ENCODE measurements around the gene RAF1. TPM values are rescaled to one million over a fixed set of nuclear protein-coding genes. Genes with fewer than 3 reads are reported as not detected.

RAF1 gene
- total RNA-seq, 1 experiment from 2014 or later, result 101 TPM

GRCh38 chr3:12566976-12567375, 96.9 kb downstream of the RAF1 start:
- no peaks in the 10 kb centered on the region for H3K9me3 Mint-ChIP-seq
- no peak overlapping the region for H3K27ac Mint-ChIP-seq
- H3K36me3 Mint-ChIP-seq, result peaks cover 26% of the 10 kb centered on the region
- CTCF ChIA-PET, result no interaction called here
- no peak for DNase-seq (ENCODE audit: low spot score)
- TF ChIP-seq MYBL2 (CRISPR knock-in tag; IDR thresholded peaks at IDR 0.05) (no peak), JUN (CRISPR knock-in tag; IDR thresholded peaks at IDR 0.05) (no peak), E2F5 (CRISPR knock-in tag; IDR thresholded peaks at IDR 0.05) (no peak), ZNF423 (CRISPR knock-in tag; IDR thresholded peaks at IDR 0.05) (no peak), ZNF396 (CRISPR knock-in tag; IDR thresholded peaks at IDR 0.05; ENCODE audit: borderline replicate concordance) (no peak), MXD4 (CRISPR knock-in tag; IDR thresholded peaks at IDR 0.05; ENCODE audit: borderline replicate concordance) (no peak), FOXK1 (CRISPR knock-in tag; IDR thresholded peaks at IDR 0.05) (no peak), EMX1 (CRISPR knock-in tag; IDR thresholded peaks at IDR 0.05) (no peak), ETV6 (CRISPR knock-in tag; IDR thresholded peaks at IDR 0.05) (no peak), ERG (CRISPR knock-in tag; IDR thresholded peaks at IDR 0.05) (no peak), PREB (CRISPR knock-in tag; IDR thresholded peaks at IDR 0.05; ENCODE audit: borderline replicate concordance) (no peak), RORB (CRISPR knock-in tag; IDR thresholded peaks at IDR 0.05) (no peak), TCF7 (CRISPR knock-in tag; IDR thresholded peaks at IDR 0.05; ENCODE audit: low read depth) (no peak), ZNF281 (CRISPR knock-in tag; IDR thresholded peaks at IDR 0.05) (no peak), ELF4 (CRISPR knock-in tag; IDR thresholded peaks at IDR 0.05; ENCODE audit: low read depth) (no peak), SP1 (CRISPR knock-in tag; conservative IDR thresholded peaks at IDR 0.05) (no peak), KAT7 (CRISPR knock-in tag; IDR thresholded peaks at IDR 0.05; ENCODE audit: borderline replicate concordance) (no peak), ZSCAN18 (CRISPR knock-in tag; IDR thresholded peaks at IDR 0.05) (no peak)
- no peak for ATAC-seq
- POLR2A ChIA-PET, result no interaction called here
- no peak overlapping the region for H3K4me3 Mint-ChIP-seq
- H3K4me1 Mint-ChIP-seq, result peaks cover 20% of the 10 kb centered on the region
- no peaks in the 10 kb centered on the region for H3K27me3 Mint-ChIP-seq (ENCODE audit: low read depth)

- Mint-ChIP-seq H3K27me3 (ENCODE audit: low read depth) (no peaks in the 10 kb centered on the region), H3K9me3 (no peaks in the 10 kb centered on the region), H3K36me3 (no peaks in the 10 kb centered on the region), H3K4me3 (no peak overlapping the region), H3K27ac (peak overlapping the region; percentile 12; the same call in 1 of the 2 replicates), H3K4me1 (peaks cover 54% of the 10 kb centered on the region)
- CTCF ChIA-PET, result interaction anchor here (0.5 to 1.4 kb wide), 5 partner anchors 8 to 73 kb away, joined by 3 to 7 read pairs (median 4); partner anchors contain the start of gene MKRN2OS
- ATAC-seq, result no peak
- POLR2A ChIA-PET, result no interaction called here
- DNase-seq (ENCODE audit: low spot score), result no peak
- TF ChIP-seq ZNF263 (CRISPR knock-in tag; IDR thresholded peaks at IDR 0.05; ENCODE audit: low read depth) (no peak), ATF3 (CRISPR knock-in tag; conservative IDR thresholded peaks at IDR 0.05) (no peak), ATF1 (CRISPR knock-in tag; IDR thresholded peaks at IDR 0.05) (no peak), ZNF317 (CRISPR knock-in tag; IDR thresholded peaks at IDR 0.05; ENCODE audit: borderline replicate concordance, low read depth) (no peak), ZNF532 (CRISPR knock-in tag; IDR thresholded peaks at IDR 0.05; ENCODE audit: borderline replicate concordance) (no peak), ZNF121 (CRISPR knock-in tag; IDR thresholded peaks at IDR 0.05) (no peak), JAZF1 (CRISPR knock-in tag; IDR thresholded peaks at IDR 0.05) (no peak)
Measured at GRCh38 chr3:12562451-12562850, 101.5 kb downstream of the RAF1 start.
